K562 (cell line): Measurements from ENCODE around the gene MED15. TPM values are rescaled to one million over a fixed set of nuclear protein-coding genes. Genes with fewer than 3 reads are reported as not detected.

Source experiments
- CREB1 ChIP-seq, 2 experiments: sonication (generic) in 1 of 2; formaldehyde crosslinking in 1 of 2; IDR thresholded peaks; 2 replicates each; pipeline versions ENCODE4 v1.6.1 to v1.8.0; 2012 to 2022; ENCODE audit warnings: inconsistent platforms in 1 of 2, mild to moderate bottlenecking in 1 of 2, missing genetic modification reagents in 1 of 2, moderate library complexity in 1 of 2
- HLTF ChIP-seq: fragments of 450-650 bp; IDR thresholded peaks from 2 replicates; pipeline ENCODE4 v1.6.1; 2016
- HMGN3 ChIP-seq: IDR thresholded peaks from 2 replicates; pipeline ENCODE4 v1.6.1; 2011; ENCODE audit warnings: borderline replicate concordance, low read depth, mild to moderate bottlenecking, mixed read lengths, low read length; ENCODE audit not compliant: insufficient read length; ENCODE audit errors: extremely low read depth
- ILF3 ChIP-seq: fragments of 450-650 bp; IDR thresholded peaks from 2 replicates; pipeline ENCODE4 v1.6.1; 2018; ENCODE audit warnings: antibody characterized with exemption, mild to moderate bottlenecking, moderate library complexity, borderline replicate concordance
- KDM4B ChIP-seq, 2 experiments: fragments of 450-650 bp in 1 of 2; sonication (generic) in 1 of 2; IDR thresholded peaks; 2 replicates each; pipeline ENCODE4 v1.6.1; 2016 to 2017; ENCODE audit warnings: borderline replicate concordance in 2 of 2, antibody characterized with exemption in 1 of 2, low read depth in 1 of 2, mild to moderate bottlenecking in 1 of 2
- NR2C1 ChIP-seq, 2 experiments: fragments of 450-650 bp; IDR thresholded peaks; 2 replicates each; pipeline ENCODE4 v1.6.1; 2017; ENCODE audit warnings: mild to moderate bottlenecking in 2 of 2, antibody characterized with exemption in 1 of 2, inconsistent platforms in 1 of 2, missing compliant biosample characterization in 1 of 2, missing genetic modification characterization in 1 of 2
- PHB2 ChIP-seq: fragments of 450-650 bp; IDR thresholded peaks from 2 replicates; pipeline ENCODE4 v1.6.1; 2017; ENCODE audit warnings: low read depth
- POLR3G ChIP-seq: IDR thresholded peaks from 2 replicates; pipeline ENCODE4 v1.6.1; 2011; ENCODE audit not compliant: insufficient read length, insufficient replicate concordance; ENCODE audit errors: extremely low read depth
- RBM14 ChIP-seq: fragments of 200-400 bp; formaldehyde crosslinking; IDR thresholded peaks from 2 replicates; pipeline ENCODE4 v1.6.1; 2018; ENCODE audit warnings: low read depth, mild to moderate bottlenecking, low read length, moderate library complexity, borderline replicate concordance; ENCODE audit not compliant: insufficient read depth
- SMC3 ChIP-seq: conservative IDR thresholded peaks from 2 replicates; pipeline ENCODE4 v1.6.1; 2011; ENCODE audit warnings: low read depth, low read length, improper control_type of control experiment; ENCODE audit not compliant: insufficient read depth
- SNRNP70 ChIP-seq: fragments of 200-400 bp; formaldehyde crosslinking; optimal IDR thresholded peaks from 2 replicates; pipeline ENCODE3; 2017; ENCODE audit warnings: low read depth, low read length
- SUPT5H ChIP-seq: fragments of 450-650 bp; IDR thresholded peaks from 2 replicates; pipeline ENCODE4 v1.6.1; 2016
- ZNF282 ChIP-seq: sonication (generic); formaldehyde crosslinking; IDR thresholded peaks from 2 replicates; pipeline ENCODE4 v1.8.1; 2023; ENCODE audit warnings: missing genetic modification reagents
- ZNF354B ChIP-seq: fragments of 250-450 bp; sonication (Bioruptor Pico); IDR thresholded peaks from 2 replicates; pipeline ENCODE4 v1.4.0; 2020
- polyA plus RNA-seq, 8 experiments: library from polyadenylated mRNA; depleted of rRNA in 4 of 8; stranded (reverse) in 5 of 8; unstranded in 3 of 8; fragments of >200 nt; fragmentation: Nextera tagmentation in 2 of 8; fragmentation: Illumina TruSeq in 1 of 8; extraction: Ambion mirVana in 2 of 8; extraction: Trizol in 1 of 8; gene quantifications; 2 replicates each; pipeline versions ENCODE4 v1.2.1 to v1.2.3, GENCODE V29; 2011 to 2014; ENCODE audit warnings: inconsistent platforms in 1 of 8, missing spikeins in 1 of 8
- total RNA-seq, 7 experiments: library from RNA; depleted of rRNA in 6 of 7; stranded (reverse); fragments of >200 nt in 6 of 7; fragmentation: Illumina TruSeq in 2 of 7; extraction: Trizol in 2 of 7; gene quantifications; 2 replicates each; pipeline versions ENCODE4 v1.2.1 to v1.2.3, GENCODE V29; 2011 to 2021; ENCODE audit warnings: low replicate concordance in 1 of 7
- TF ChIP-seq, protein P1 (sequence below), 2 experiments: fragments of 450-650 bp in 1 of 2; sonication (generic) in 1 of 2; formaldehyde crosslinking; conservative IDR thresholded peaks; 2 replicates each; pipeline versions ENCODE4 v1.4.0 to v1.8.1; 2020 to 2022; ENCODE audit warnings: mild to moderate bottlenecking in 1 of 2, missing genetic modification reagents in 1 of 2
- TF ChIP-seq, protein P2 (sequence below): sonication (generic); formaldehyde crosslinking; IDR thresholded peaks from 2 replicates; pipeline ENCODE4 v1.8.1; 2023; ENCODE audit warnings: mild to moderate bottlenecking, missing genetic modification reagents
- TF ChIP-seq, protein P3 (sequence below): sonication (generic); formaldehyde crosslinking; IDR thresholded peaks from 2 replicates; pipeline ENCODE4 v1.8.1; 2022; ENCODE audit warnings: missing genetic modification reagents
- TF ChIP-seq, protein P4 (sequence below): sonication (generic); formaldehyde crosslinking; IDR thresholded peaks from 2 replicates; pipeline ENCODE4 v1.8.0; 2022; ENCODE audit warnings: mild to moderate bottlenecking, missing genetic modification reagents
- TF ChIP-seq, protein P5 (sequence below), 2 experiments: IDR thresholded peaks; 2 replicates each; pipeline ENCODE4 v1.6.1; 2012; ENCODE audit warnings: improper control_type of control experiment in 2 of 2, low read depth in 2 of 2, low read length in 2 of 2, borderline replicate concordance in 1 of 2
- TF ChIP-seq, protein P6 (sequence below): fragments of 250-450 bp; sonication (Bioruptor Pico); IDR thresholded peaks from 2 replicates; pipeline ENCODE4 v1.9.0; 2021; ENCODE audit warnings: mild to moderate bottlenecking

Gene MED15
- total and polyA plus RNA-seq, 9 of the 15 experiments (the other 6 are each of a cell fraction or from before 2014, with no cell fraction given): 4.0 to 271 (median 60.1) TPM

DNA sequence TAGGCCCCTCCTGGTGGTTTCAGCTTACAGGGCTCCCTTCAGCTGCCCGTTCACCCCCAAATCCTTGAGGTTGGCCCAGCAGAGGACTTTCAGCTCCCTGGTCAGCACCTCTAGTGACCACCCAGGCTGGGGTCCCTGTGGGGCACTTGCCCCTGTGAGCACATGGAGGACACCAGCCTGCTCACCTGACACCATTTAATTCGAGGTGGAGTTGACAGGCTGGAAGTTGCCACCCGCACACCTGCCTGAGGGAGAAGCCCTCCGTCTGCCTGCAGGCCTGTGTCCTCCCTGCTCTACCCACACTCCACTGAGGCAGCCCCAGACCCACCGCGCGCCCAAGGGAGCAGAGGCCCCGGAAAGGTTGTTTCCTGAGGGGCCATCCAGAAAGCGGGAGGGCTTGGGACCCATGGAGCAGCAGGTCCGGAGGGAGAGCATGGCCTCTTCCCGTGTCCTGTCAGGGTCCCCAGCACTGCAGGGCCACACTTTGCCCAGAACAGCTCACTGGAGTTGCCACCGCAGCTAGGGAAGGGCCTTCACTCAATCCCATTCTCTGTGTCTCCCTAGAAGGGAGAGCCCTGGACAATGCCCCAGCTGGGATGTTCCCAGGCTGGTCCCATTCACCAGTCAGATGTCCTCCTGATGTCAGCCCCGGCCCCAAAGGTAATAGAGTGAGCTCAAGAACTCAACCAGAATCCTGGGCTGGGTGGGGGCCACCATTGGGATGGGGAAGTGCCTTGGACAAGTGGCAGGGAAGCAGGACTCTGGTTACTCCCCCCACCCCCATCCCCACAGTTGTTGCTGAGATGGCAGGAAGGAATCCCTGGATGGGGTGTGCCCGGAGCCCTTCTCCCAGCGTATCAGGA is 82.4 kb downstream of the MED15 start (continued):
- TF ChIP-seq NR2C1 (IDR thresholded peaks at IDR 0.05): no peak
- no peak for TF ChIP-seq NR2C1 (tag; IDR thresholded peaks at IDR 0.05)
- no peak for TF ChIP-seq PHB2
- peak; percentile 23 for TF ChIP-seq HMGN3
- peak; percentile 16; the same call in 1 of the 2 replicates for TF ChIP-seq CREB1 (IDR thresholded peaks at IDR 0.05)
- TF ChIP-seq CREB1 (CRISPR knock-in tag; IDR thresholded peaks at IDR 0.05): no peak
- no peak for TF ChIP-seq ILF3
- TF ChIP-seq ZNF354B (CRISPR knock-in tag): no peak
- no peak for TF ChIP-seq ZNF282
- no peak for TF ChIP-seq SNRNP70
- TF ChIP-seq, protein P1, sequence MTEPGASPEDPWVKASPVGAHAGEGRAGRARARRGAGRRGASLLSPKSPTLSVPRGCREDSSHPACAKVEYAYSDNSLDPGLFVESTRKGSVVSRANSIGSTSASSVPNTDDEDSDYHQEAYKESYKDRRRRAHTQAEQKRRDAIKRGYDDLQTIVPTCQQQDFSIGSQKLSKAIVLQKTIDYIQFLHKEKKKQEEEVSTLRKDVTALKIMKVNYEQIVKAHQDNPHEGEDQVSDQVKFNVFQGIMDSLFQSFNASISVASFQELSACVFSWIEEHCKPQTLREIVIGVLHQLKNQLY (CRISPR knock-in tag; conservative IDR thresholded peaks at IDR 0.05): no peak
- TF ChIP-seq POLR3G: no peak
- TF ChIP-seq, protein P2, sequence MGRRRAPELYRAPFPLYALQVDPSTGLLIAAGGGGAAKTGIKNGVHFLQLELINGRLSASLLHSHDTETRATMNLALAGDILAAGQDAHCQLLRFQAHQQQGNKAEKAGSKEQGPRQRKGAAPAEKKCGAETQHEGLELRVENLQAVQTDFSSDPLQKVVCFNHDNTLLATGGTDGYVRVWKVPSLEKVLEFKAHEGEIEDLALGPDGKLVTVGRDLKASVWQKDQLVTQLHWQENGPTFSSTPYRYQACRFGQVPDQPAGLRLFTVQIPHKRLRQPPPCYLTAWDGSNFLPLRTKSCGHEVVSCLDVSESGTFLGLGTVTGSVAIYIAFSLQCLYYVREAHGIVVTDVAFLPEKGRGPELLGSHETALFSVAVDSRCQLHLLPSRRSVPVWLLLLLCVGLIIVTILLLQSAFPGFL (CRISPR knock-in tag): no peak
- TF ChIP-seq HLTF: no peak
- TF ChIP-seq, protein P3, sequence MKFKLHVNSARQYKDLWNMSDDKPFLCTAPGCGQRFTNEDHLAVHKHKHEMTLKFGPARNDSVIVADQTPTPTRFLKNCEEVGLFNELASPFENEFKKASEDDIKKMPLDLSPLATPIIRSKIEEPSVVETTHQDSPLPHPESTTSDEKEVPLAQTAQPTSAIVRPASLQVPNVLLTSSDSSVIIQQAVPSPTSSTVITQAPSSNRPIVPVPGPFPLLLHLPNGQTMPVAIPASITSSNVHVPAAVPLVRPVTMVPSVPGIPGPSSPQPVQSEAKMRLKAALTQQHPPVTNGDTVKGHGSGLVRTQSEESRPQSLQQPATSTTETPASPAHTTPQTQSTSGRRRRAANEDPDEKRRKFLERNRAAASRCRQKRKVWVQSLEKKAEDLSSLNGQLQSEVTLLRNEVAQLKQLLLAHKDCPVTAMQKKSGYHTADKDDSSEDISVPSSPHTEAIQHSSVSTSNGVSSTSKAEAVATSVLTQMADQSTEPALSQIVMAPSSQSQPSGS: peak; percentile 20; the same call in 1 of the 2 replicates
- TF ChIP-seq, protein P4, sequence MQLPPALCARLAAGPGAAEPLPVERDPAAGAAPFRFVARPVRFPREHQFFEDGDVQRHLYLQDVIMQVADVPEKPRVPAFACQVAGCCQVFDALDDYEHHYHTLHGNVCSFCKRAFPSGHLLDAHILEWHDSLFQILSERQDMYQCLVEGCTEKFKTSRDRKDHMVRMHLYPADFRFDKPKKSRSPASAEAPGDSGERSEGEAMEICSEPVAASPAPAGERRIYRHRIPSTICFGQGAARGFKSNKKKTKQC (CRISPR knock-in tag): peak; percentile 16; the same call in 1 of the 2 replicates
- no peak for TF ChIP-seq SMC3
- no peak for TF ChIP-seq SUPT5H
- TF ChIP-seq, protein P5, sequence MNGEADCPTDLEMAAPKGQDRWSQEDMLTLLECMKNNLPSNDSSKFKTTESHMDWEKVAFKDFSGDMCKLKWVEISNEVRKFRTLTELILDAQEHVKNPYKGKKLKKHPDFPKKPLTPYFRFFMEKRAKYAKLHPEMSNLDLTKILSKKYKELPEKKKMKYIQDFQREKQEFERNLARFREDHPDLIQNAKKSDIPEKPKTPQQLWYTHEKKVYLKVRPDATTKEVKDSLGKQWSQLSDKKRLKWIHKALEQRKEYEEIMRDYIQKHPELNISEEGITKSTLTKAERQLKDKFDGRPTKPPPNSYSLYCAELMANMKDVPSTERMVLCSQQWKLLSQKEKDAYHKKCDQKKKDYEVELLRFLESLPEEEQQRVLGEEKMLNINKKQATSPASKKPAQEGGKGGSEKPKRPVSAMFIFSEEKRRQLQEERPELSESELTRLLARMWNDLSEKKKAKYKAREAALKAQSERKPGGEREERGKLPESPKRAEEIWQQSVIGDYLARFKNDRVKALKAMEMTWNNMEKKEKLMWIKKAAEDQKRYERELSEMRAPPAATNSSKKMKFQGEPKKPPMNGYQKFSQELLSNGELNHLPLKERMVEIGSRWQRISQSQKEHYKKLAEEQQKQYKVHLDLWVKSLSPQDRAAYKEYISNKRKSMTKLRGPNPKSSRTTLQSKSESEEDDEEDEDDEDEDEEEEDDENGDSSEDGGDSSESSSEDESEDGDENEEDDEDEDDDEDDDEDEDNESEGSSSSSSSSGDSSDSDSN (IDR thresholded peaks at IDR 0.05; ENCODE audit: borderline replicate concordance in 1 of 2, low read depth in 2 of 2, low read length in 2 of 2): 0 out of 4 replicates have a peak, but pooled peaks of 1 of the 2 experiments have one; percentile 17
- TF ChIP-seq KDM4B (IDR thresholded peaks at IDR 0.05; ENCODE audit: borderline replicate concordance in 2 of 2, low read depth in 1 of 2): no peak
- no peak for TF ChIP-seq RBM14
- TF ChIP-seq, protein P6, sequence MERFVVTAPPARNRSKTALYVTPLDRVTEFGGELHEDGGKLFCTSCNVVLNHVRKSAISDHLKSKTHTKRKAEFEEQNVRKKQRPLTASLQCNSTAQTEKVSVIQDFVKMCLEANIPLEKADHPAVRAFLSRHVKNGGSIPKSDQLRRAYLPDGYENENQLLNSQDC (CRISPR knock-in tag): no peak
